ENCODE data around the gene SYT8. TPM values are rescaled to one million over a fixed set of nuclear protein-coding genes. Genes with fewer than 3 reads are reported as not detected.
A peak's percentile ranks its signal among the peaks of the same experiment; 100 is the strongest.
"Not testable (repeated sequence)": the region's sequence is repeated elsewhere in the genome, so short reads cannot be mapped to it uniquely, and the experiment has no call there.

Gene SYT8
- total and polyA plus RNA-seq, 3 experiments from 2014 or later, result not detected

DNA sequence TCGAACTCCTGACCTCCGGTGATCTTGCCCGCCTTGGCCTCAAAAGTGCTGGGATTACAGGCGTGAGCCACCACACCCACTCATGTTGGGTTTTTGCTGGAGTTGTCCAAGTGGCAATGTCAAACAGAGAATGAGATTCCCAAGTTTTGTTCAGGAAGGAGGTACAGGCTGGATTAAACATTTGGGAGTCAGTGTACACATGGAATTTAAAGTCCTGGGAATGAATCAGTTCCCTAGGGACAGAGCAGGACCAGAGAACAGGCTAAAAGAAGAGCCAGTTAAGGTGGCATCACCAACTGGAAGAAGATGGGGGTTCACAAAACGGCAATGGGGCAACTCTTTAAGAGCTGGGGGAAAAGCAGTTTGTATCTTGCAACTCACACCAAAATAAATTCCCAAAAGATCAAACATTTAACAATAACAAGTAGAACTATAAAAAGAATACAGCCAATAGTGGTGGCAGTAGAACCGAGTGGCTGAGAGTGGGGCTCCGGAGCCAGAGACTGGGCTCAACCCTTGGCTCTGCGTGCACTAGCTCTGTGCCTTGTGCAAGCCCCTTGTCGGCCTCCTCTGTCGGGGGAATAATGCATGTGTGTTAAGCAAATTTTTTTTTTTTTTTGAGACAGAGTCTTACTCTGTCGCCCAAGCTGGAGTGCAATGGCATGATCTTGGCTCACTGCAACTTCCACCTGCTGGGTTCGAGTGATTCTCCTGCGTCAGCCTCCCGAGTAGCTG, 37.2 kb upstream of the SYT8 start:
- peaks cover 12 to 45% of the 10 kb centered on the region in 2 donors for H3K27me3 Mint-ChIP-seq
- no peaks in the 10 kb centered on the region for H3K9me3 ChIP-seq (ENCODE audit: low read length)
- H3K36me3 ChIP-seq (ENCODE audit: insufficient read depth, low read length), result no peaks in the 10 kb centered on the region
- no peak overlapping the region for H3K27ac ChIP-seq (ENCODE audit: low read depth, low read length)
- no peak overlapping the region for H3K4me3 Mint-ChIP-seq
- no peaks in the 10 kb centered on the region for H3K27me3 ChIP-seq (ENCODE audit: insufficient read depth, low read length, poor library complexity, severe bottlenecking)
- H3K27ac Mint-ChIP-seq, result no peak overlapping the region
- CTCF ChIA-PET, result interaction anchor here (1.9 kb wide), 1 partner anchor 35 kb away, joined by 5 read pairs; no protein-coding TSS in a partner anchor
- peaks cover 0 to 12% (median 3%) of the 10 kb centered on the region in 5 donors for H3K9me3 Mint-ChIP-seq
- no peak overlapping the region for H3K4me3 ChIP-seq (ENCODE audit: low read length)
- no peak for DNase-seq
- POLR2A ChIA-PET, result no interaction called here
- peaks cover 0 to 2% (median 0%) of the 10 kb centered on the region in 3 donors for H3K36me3 Mint-ChIP-seq
- no peaks in the 10 kb centered on the region for H3K4me1 ChIP-seq (ENCODE audit: insufficient read depth, low read length)
- H3K4me1 Mint-ChIP-seq, result peaks cover 2 to 7% (median 5%) of the 10 kb centered on the region in 3 donors

DNA sequence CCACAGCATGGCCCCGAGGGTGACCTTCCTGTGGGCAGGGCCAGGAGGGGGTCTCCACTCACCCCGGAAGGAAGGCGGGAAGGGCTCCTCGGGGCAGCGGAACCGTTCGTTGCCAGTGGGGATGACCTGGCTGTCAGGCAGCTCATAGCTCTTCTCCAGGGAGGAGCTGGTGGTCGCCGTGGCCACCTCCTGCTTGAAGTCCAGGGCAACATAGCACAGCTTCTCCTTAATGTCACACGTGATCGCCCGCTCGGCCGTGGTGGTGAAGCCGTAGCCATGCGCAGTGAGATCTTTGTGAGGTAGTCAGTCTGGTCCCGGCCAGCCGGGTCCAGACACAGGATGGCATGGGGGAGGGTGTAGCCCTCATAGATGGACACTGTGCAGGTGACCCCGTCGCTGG, 31.5 kb upstream of the SYT8 start:
- Mint-ChIP-seq H3K9me3 (no peaks in the 10 kb centered on the region), H3K27ac (no peak overlapping the region), H3K4me1 (no peaks in the 10 kb centered on the region), H3K4me3 (no peak overlapping the region), H3K36me3 (no peaks in the 10 kb centered on the region), H3K27me3 (peaks cover 8 to 46% of the 10 kb centered on the region in 2 donors)
- ChIA-PET CTCF (no interaction called here), POLR2A (no interaction called here)
- H3K27ac ChIP-seq (ENCODE audit: low read depth, low read length), result no peak overlapping the region
- H3K27me3 ChIP-seq (ENCODE audit: insufficient read depth, low read length, poor library complexity, severe bottlenecking), result no peaks in the 10 kb centered on the region
- no peaks in the 10 kb centered on the region for H3K36me3 ChIP-seq (ENCODE audit: insufficient read depth, low read length)
- no peaks in the 10 kb centered on the region for H3K4me1 ChIP-seq (ENCODE audit: insufficient read depth, low read length)
- DNase-seq, result no peak
- H3K4me3 ChIP-seq (ENCODE audit: low read length), result no peak overlapping the region
- no peaks in the 10 kb centered on the region for H3K9me3 ChIP-seq (ENCODE audit: low read length)

DNA sequence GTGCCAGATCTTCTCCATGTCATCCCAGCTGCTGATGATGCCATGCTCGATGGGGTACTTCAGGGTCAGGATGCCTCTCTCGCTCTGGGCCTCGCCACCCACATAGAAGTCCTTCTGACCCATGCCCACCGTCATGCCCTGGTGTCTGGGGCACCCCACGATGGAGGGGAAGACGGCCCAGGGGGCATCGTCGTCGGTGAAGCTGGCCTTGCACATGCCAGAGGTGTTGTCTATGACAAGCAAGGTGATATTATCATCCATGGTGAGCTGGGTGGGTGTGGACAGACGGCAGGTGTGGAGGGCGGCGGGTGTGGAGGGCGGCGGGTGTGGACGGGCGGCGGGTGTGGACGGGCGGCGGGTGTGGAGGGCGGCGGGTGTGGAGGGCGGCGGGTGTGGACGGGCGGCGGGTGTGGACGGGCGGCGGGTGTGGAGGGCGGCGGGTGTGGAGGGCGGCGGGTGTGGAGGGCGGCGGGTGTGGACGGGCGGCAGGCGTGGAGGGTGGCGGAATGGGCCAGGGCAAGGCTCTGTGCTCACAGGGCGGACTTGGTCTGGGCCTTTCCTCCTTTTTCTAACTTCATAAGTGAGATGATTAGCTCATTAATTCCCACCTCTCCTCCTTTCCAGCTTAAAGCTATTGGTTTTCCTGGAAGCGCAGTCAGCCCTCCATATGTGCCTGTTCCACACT, 30.8 kb upstream of the SYT8 start:
- peak overlapping the region in 1 of 8 donors; percentile 17 for H3K27ac Mint-ChIP-seq
- H3K4me3 ChIP-seq (ENCODE audit: low read length); H3K9me3 Mint-ChIP-seq; H3K4me1 ChIP-seq (ENCODE audit: insufficient read depth, low read length); H3K4me1 Mint-ChIP-seq; H3K4me3 Mint-ChIP-seq; POLR2A ChIA-PET; H3K36me3 Mint-ChIP-seq; DNase-seq; H3K36me3 ChIP-seq (ENCODE audit: insufficient read depth, low read length); H3K9me3 ChIP-seq (ENCODE audit: low read length); CTCF ChIA-PET; H3K27me3 ChIP-seq (ENCODE audit: insufficient read depth, low read length, poor library complexity, severe bottlenecking); H3K27ac ChIP-seq (ENCODE audit: low read depth, low read length): not testable (repeated sequence)
- peaks cover 6 to 40% of the 10 kb centered on the region in 2 donors for H3K27me3 Mint-ChIP-seq

GRCh38 chr11:1805525-1805924, 29.3 kb upstream of the SYT8 start:
- POLR2A ChIA-PET, result no interaction called here
- CTCF ChIA-PET, result interaction anchor here (0.9 to 1.5 kb wide), 3 partner anchors 27 to 153 kb away, joined by 3 to 5 read pairs (median 4); no protein-coding TSS in a partner anchor

DNA sequence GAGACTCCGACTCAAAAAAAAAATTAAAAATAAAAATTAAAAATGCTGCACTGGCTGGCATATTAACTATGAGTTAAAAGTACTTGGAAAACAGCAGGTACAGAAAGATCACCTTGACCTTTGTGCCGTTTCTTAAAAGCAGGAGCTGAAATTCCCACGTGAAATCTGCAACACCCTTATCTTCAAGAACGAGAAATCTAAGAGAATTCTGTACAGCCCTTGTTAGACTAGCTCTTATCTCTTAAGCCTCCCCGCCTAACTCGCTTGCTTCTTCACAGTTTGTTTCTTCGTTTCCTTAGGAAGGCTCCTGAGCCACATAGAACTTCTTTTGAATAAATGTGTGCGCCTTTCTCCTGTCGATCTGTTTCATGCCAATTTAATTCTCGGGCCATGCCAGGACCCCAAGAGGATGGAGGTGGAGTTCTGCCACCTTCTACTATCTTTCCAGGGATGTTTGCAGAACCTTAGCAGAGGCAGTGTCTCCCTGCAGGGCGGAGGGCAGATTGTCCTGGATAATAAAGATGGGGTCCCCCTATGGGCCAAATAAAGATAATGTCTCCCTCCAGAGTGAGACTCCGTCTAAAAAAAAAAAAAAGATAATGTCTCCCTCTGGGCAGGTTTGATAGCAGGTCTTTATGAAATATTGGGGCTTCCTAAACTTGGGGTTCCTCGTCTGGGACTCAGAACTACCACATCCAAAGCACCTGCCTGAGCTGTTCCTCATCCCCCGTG, 27.4 kb upstream of the SYT8 start:
- Mint-ChIP-seq H3K4me3 (no peak overlapping the region), H3K4me1 (no peaks in the 10 kb centered on the region), H3K36me3 (no peaks in the 10 kb centered on the region), H3K27me3 (peaks cover 6 to 36% of the 10 kb centered on the region in 2 donors), H3K27ac (peak overlapping the region in 1 of 8 donors; percentile 88), H3K9me3 (peaks cover 0 to 3% (median 0%) of the 10 kb centered on the region in 5 donors)
- DNase-seq, result no peak
- Histone ChIP-seq H3K27ac (ENCODE audit: low read depth, low read length) (no peak overlapping the region), H3K9me3 (ENCODE audit: low read length) (no peaks in the 10 kb centered on the region), H3K4me3 (ENCODE audit: low read length) (no peak overlapping the region), H3K27me3 (ENCODE audit: insufficient read depth, low read length, poor library complexity, severe bottlenecking) (peaks cover 3% of the 10 kb centered on the region), H3K36me3 (ENCODE audit: insufficient read depth, low read length) (no peaks in the 10 kb centered on the region), H3K4me1 (ENCODE audit: insufficient read depth, low read length) (no peaks in the 10 kb centered on the region)
- POLR2A ChIA-PET, result no interaction called here
- CTCF ChIA-PET, result interaction anchor here (1.5 to 1.8 kb wide), 2 partner anchors 25 to 114 kb away, joined by 4 to 7 read pairs; no protein-coding TSS in a partner anchor

More at GRCh38 chr11:1805525-1805924, 29.3 kb upstream of the SYT8 start:
- no peak overlapping the region for H3K27ac Mint-ChIP-seq
- Histone ChIP-seq H3K27me3 (ENCODE audit: insufficient read depth, low read length, poor library complexity, severe bottlenecking) (no peaks in the 10 kb centered on the region), H3K4me1 (ENCODE audit: insufficient read depth, low read length) (no peaks in the 10 kb centered on the region), H3K4me3 (ENCODE audit: low read length) (no peak overlapping the region), H3K9me3 (ENCODE audit: low read length) (no peaks in the 10 kb centered on the region), H3K36me3 (ENCODE audit: insufficient read depth, low read length) (no peaks in the 10 kb centered on the region), H3K27ac (ENCODE audit: low read depth, low read length) (no peak overlapping the region)
- H3K36me3 Mint-ChIP-seq, result no peaks in the 10 kb centered on the region
- no peak overlapping the region for H3K4me3 Mint-ChIP-seq
- no peaks in the 10 kb centered on the region for H3K9me3 Mint-ChIP-seq
- H3K27me3 Mint-ChIP-seq, result peaks cover 7 to 36% of the 10 kb centered on the region in 2 donors
- no peak for DNase-seq
- no peaks in the 10 kb centered on the region for H3K4me1 Mint-ChIP-seq

DNA sequence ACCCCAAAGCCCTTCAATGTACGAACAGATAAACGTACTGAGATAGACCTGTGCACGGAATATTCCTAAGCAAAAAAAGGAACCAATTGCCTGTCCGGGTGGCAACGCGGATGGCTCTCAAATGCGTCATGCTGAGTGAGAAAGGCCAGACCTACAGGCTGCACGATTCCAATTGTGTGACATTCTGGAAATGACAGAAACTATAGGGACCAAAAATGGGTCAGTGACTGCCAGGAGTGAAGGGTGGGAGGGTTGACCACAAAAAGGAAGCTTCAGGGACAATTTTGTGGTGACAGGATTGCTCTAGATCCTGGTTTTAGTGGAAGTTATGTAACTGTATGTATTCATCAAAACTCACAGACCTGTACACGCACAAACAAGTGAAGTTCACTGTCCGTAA, 24.0 kb upstream of the SYT8 start:
- Mint-ChIP-seq H3K27ac (no peak overlapping the region), H3K27me3 (peaks cover 5 to 13% of the 10 kb centered on the region in 2 donors), H3K4me3 (no peak overlapping the region), H3K36me3 (no peaks in the 10 kb centered on the region), H3K4me1 (no peaks in the 10 kb centered on the region), H3K9me3 (peaks cover 0 to 5% (median 0%) of the 10 kb centered on the region in 5 donors)
- Histone ChIP-seq H3K27me3 (ENCODE audit: insufficient read depth, low read length, poor library complexity, severe bottlenecking) (peaks cover 3% of the 10 kb centered on the region), H3K4me3 (ENCODE audit: low read length) (no peak overlapping the region), H3K4me1 (ENCODE audit: insufficient read depth, low read length) (no peaks in the 10 kb centered on the region), H3K9me3 (ENCODE audit: low read length) (no peaks in the 10 kb centered on the region), H3K36me3 (ENCODE audit: insufficient read depth, low read length) (no peaks in the 10 kb centered on the region), H3K27ac (ENCODE audit: low read depth, low read length) (no peak overlapping the region)
- CTCF ChIA-PET, result interaction anchor here (1.9 kb wide), 1 partner anchor 117 kb away, joined by 5 read pairs; no protein-coding TSS in a partner anchor
- DNase-seq, result no peak
- POLR2A ChIA-PET, result no interaction called here

DNA sequence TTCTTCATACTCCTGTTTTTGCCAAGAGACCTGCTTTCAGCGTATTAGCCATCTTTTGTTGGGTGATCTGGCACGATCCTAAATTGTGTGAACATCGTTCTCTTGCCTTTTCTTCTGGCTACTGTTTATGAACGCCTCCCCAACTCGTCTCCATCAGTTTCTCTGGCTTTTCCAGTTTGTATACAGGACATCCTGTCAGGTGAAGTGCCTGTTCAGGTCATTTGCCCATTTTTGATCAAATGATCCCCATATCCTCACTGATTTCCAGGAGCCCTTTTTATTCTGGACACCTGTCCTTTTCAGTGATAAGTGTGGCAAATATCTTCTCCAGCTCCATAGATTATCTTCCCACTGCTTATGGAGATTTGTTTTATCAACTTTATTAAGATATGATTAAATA, 22.5 kb upstream of the SYT8 start:
- Histone ChIP-seq H3K27ac (ENCODE audit: low read depth, low read length) (no peak overlapping the region), H3K4me1 (ENCODE audit: insufficient read depth, low read length) (no peaks in the 10 kb centered on the region), H3K4me3 (ENCODE audit: low read length) (no peak overlapping the region), H3K9me3 (ENCODE audit: low read length) (no peaks in the 10 kb centered on the region), H3K27me3 (ENCODE audit: insufficient read depth, low read length, poor library complexity, severe bottlenecking) (peaks cover 3% of the 10 kb centered on the region), H3K36me3 (ENCODE audit: insufficient read depth, low read length) (no peaks in the 10 kb centered on the region)
- no peak for DNase-seq
- Mint-ChIP-seq H3K4me3 (no peak overlapping the region), H3K9me3 (peaks cover 0 to 5% (median 0%) of the 10 kb centered on the region in 5 donors), H3K27me3 (peaks cover 5 to 13% of the 10 kb centered on the region in 2 donors), H3K36me3 (peaks cover 0 to 2% (median 0%) of the 10 kb centered on the region in 3 donors), H3K27ac (no peak overlapping the region), H3K4me1 (no peaks in the 10 kb centered on the region)
- POLR2A ChIA-PET, result no interaction called here
- CTCF ChIA-PET, result no interaction called here

DNA sequence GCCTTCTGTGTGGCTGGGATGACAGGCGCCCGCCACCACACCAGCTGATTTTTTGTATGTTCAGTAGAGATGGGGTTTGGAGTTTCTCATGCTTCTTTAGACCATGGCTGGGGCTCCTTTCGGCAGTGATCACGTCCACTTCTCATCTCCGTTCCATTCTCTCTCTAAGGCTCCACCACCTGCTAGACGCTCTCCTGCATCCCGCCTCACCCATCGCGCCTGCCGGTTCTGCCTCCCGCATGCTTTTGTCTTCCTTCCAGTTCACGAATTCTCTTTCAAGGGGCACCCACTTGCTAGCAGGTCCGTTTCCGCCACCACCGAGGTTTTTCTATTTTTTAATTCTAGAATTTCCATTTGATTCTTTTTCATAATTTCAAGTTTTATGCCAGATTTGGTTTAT, 22.0 kb upstream of the SYT8 start:
- POLR2A ChIA-PET, result no interaction called here

More for the DNA sequence above, 22.0 kb upstream of the SYT8 start:
- CTCF ChIA-PET, result no interaction called here
- Mint-ChIP-seq H3K27ac (peak overlapping the region in 1 of 8 donors; percentile 89), H3K27me3 (peaks cover 5 to 13% of the 10 kb centered on the region in 2 donors), H3K4me3 (no peak overlapping the region), H3K36me3 (peaks cover 0 to 5% (median 0%) of the 10 kb centered on the region in 3 donors), H3K4me1 (no peaks in the 10 kb centered on the region), H3K9me3 (peaks cover 0 to 8% (median 0%) of the 10 kb centered on the region in 5 donors)
- Histone ChIP-seq H3K36me3 (ENCODE audit: insufficient read depth, low read length) (no peaks in the 10 kb centered on the region), H3K27me3 (ENCODE audit: insufficient read depth, low read length, poor library complexity, severe bottlenecking) (peaks cover 3% of the 10 kb centered on the region), H3K4me3 (ENCODE audit: low read length) (no peak overlapping the region), H3K4me1 (ENCODE audit: insufficient read depth, low read length) (no peaks in the 10 kb centered on the region), H3K9me3 (ENCODE audit: low read length) (no peaks in the 10 kb centered on the region), H3K27ac (ENCODE audit: low read depth, low read length) (no peak overlapping the region)
- no peak for DNase-seq
